ENCODE measurements around the gene SIAH2. TPM values are rescaled to one million over a fixed set of nuclear protein-coding genes. Genes with fewer than 3 reads are reported as not detected.

SIAH2 gene
- total RNA-seq, 1 donor from 2014 or later, result 18.2 TPM

- Mint-ChIP-seq H3K9me3 (no peaks in the 10 kb centered on the region), H3K27ac (no peak overlapping the region), H3K4me3 (no peak overlapping the region), H3K36me3 (no peaks in the 10 kb centered on the region), H3K27me3 (no peaks in the 10 kb centered on the region), H3K4me1 (ENCODE audit: unreplicated experiment) (no peaks in the 10 kb centered on the region)
- no peak for DNase-seq (ENCODE audit: extremely low spot score, unreplicated experiment)
- no peak for TF ChIP-seq CTCF (conservative IDR thresholded peaks at IDR 0.05)
These were observed 10.7 kb upstream of the SIAH2 start for GRCh38 chr3:150773616-150774192.

GRCh38 chr3:150771600-150771999 lies 8.6 kb upstream of the SIAH2 start:
- H3K9me3 Mint-ChIP-seq, result no peaks in the 10 kb centered on the region
- DNase-seq (ENCODE audit: extremely low spot score, unreplicated experiment), result no peak
- no peak for TF ChIP-seq CTCF (conservative IDR thresholded peaks at IDR 0.05)
- H3K4me3 Mint-ChIP-seq, result no peak overlapping the region
- no peak overlapping the region for H3K27ac Mint-ChIP-seq
- H3K4me1 Mint-ChIP-seq (ENCODE audit: unreplicated experiment), result no peaks in the 10 kb centered on the region
- H3K27me3 Mint-ChIP-seq, result no peaks in the 10 kb centered on the region
- no peaks in the 10 kb centered on the region for H3K36me3 Mint-ChIP-seq

GRCh38 chr3:150770681-150771080 lies 7.7 kb upstream of the SIAH2 start:
- Mint-ChIP-seq H3K4me1 (ENCODE audit: unreplicated experiment) (no peaks in the 10 kb centered on the region), H3K27me3 (no peaks in the 10 kb centered on the region), H3K4me3 (no peak overlapping the region), H3K9me3 (no peaks in the 10 kb centered on the region), H3K27ac (no peak overlapping the region), H3K36me3 (no peaks in the 10 kb centered on the region)
- no peak for DNase-seq (ENCODE audit: extremely low spot score, unreplicated experiment)
- no peak for TF ChIP-seq CTCF (conservative IDR thresholded peaks at IDR 0.05)

GRCh38 chr3:150766742-150767141 lies 3.8 kb upstream of the SIAH2 start:
- no peaks in the 10 kb centered on the region for H3K36me3 Mint-ChIP-seq
- H3K4me3 Mint-ChIP-seq, result no peak overlapping the region
- H3K27me3 Mint-ChIP-seq, result peaks cover 8% of the 10 kb centered on the region
- TF ChIP-seq CTCF (conservative IDR thresholded peaks at IDR 0.05), result no peak
- H3K9me3 Mint-ChIP-seq, result no peaks in the 10 kb centered on the region
- no peak overlapping the region for H3K27ac Mint-ChIP-seq
- no peak for DNase-seq (ENCODE audit: extremely low spot score, unreplicated experiment)
- H3K4me1 Mint-ChIP-seq (ENCODE audit: unreplicated experiment), result peaks cover 13% of the 10 kb centered on the region

GRCh38 chr3:150765949-150766720 lies 3.2 kb upstream of the SIAH2 start:
- H3K36me3 Mint-ChIP-seq, result no peaks in the 10 kb centered on the region
- no peaks in the 10 kb centered on the region for H3K9me3 Mint-ChIP-seq
- H3K27me3 Mint-ChIP-seq, result peaks cover 8% of the 10 kb centered on the region
- H3K4me3 Mint-ChIP-seq, result no peak overlapping the region
- peak overlapping the region; percentile 24 for H3K27ac Mint-ChIP-seq
- DNase-seq (ENCODE audit: extremely low spot score, unreplicated experiment), result no peak
- peaks cover 19% of the 10 kb centered on the region for H3K4me1 Mint-ChIP-seq (ENCODE audit: unreplicated experiment)
- TF ChIP-seq CTCF (conservative IDR thresholded peaks at IDR 0.05), result no peak
